Activated naive CD4-positive, alpha-beta T cell treated with anti-CD3 and anti-CD28 coated beads, Interleukin-2, amount 50 U/mL, for 24 hours (primary cell): ENCODE measurements around the gene LARP4.
"Not testable (repeated sequence)": the region's sequence is repeated elsewhere in the genome, so short reads cannot be mapped to it uniquely, and the experiment has no call there.

ENCODE experiments used
- H3K27ac Mint-ChIP-seq: one replicate; pipeline ENCODE4 v1.8.0; 2021; ENCODE audit warnings: mild to moderate bottlenecking, mixed read lengths
- H3K27me3 Mint-ChIP-seq: one replicate; pipeline ENCODE4 v1.8.0; 2021; ENCODE audit warnings: mixed read lengths
- H3K36me3 Mint-ChIP-seq: one replicate; pipeline ENCODE4 v1.8.0; 2021; ENCODE audit warnings: mixed read lengths
- H3K4me1 Mint-ChIP-seq: one replicate; pipeline ENCODE4 v1.8.0; 2021; ENCODE audit warnings: mixed read lengths
- H3K4me3 Mint-ChIP-seq: one replicate; pipeline ENCODE4 v1.8.0; 2021; ENCODE audit warnings: mild to moderate bottlenecking, mixed read lengths
- H3K9me3 Mint-ChIP-seq: one replicate; pipeline ENCODE4 v1.8.0; 2021; ENCODE audit warnings: mixed read lengths

LARP4 gene

DNA sequence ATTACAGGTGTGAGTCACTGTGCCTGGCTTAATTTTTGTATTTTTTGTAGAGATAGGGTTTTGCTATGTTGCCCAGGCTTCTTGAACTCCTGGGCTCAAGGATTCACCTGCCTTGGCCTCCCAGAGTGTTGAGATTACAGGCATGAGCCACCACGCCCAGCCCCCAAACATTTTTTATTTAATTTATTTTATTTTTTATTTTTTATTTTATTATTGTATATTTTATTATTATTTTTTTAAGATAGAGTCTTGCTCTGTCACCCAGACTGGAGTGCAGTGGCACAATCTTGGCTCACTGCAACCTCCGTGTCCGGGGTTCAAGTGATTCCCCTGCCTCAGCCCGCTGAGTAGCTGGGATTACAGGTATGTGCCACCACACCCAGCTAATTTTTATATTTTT is 121.1 kb downstream of the LARP4 start:
- peaks cover 15% of the 10 kb centered on the region for H3K36me3 Mint-ChIP-seq

DNA sequence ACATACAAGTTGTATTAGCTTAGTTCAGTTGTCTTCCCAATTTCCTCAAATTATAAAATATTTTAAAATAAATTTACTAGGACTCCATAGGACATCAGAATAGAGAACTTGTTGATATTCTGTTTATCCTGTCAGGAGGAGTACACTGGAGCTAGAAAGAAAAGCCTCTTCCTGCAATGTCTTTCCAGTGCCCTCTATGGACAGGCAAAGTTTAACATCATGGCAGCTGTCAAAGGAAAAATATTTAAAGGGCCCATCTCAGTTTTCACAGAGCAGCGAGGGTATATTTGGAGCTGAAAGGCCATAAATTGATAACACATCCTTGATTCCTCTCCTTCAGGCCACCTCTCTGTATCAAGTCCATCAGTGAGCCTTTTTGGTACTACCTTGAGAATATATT is 123.1 kb downstream of the LARP4 start:
- peaks cover 70% of the 10 kb centered on the region for H3K4me1 Mint-ChIP-seq

More for the DNA sequence above, 121.1 kb downstream of the LARP4 start:
- H3K4me1 Mint-ChIP-seq = peaks cover 54% of the 10 kb centered on the region
- not testable (repeated sequence) for H3K4me3 Mint-ChIP-seq, H3K27me3 Mint-ChIP-seq, H3K9me3 Mint-ChIP-seq
- peak overlapping the region; percentile 96 for H3K27ac Mint-ChIP-seq

DNA sequence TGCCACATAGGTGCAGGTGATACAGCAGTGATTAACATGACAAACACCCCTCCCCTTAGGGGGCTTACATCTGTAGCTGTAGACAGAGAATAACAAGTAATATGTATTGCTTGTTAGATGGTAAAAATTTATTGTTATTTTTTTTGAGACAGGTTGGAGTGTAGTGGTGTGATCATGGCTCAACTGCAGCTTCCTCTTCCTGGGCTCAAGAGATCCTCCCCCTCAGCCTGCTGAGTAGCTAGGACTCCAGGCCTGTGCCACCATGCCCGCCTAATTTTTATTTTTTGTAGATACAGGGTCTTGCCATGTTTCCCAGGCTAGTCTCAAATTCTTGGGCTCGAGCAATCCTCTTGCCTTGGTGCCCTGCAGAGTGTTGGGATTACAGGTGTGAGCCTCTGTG is 123.9 kb downstream of the LARP4 start:
- no peak overlapping the region for H3K4me3 Mint-ChIP-seq
- H3K36me3 Mint-ChIP-seq = peaks cover 19% of the 10 kb centered on the region
- peak overlapping the region; percentile 37 for H3K27ac Mint-ChIP-seq
- no peaks in the 10 kb centered on the region for H3K9me3 Mint-ChIP-seq
- H3K4me1 Mint-ChIP-seq = peaks cover 79% of the 10 kb centered on the region
- no peaks in the 10 kb centered on the region for H3K27me3 Mint-ChIP-seq

More for the DNA sequence above, 123.1 kb downstream of the LARP4 start:
- Mint-ChIP-seq H3K4me3 (no peak overlapping the region), H3K27me3 (no peaks in the 10 kb centered on the region), H3K27ac (peak overlapping the region; percentile 0), H3K36me3 (peaks cover 16% of the 10 kb centered on the region), H3K9me3 (no peaks in the 10 kb centered on the region)

DNA sequence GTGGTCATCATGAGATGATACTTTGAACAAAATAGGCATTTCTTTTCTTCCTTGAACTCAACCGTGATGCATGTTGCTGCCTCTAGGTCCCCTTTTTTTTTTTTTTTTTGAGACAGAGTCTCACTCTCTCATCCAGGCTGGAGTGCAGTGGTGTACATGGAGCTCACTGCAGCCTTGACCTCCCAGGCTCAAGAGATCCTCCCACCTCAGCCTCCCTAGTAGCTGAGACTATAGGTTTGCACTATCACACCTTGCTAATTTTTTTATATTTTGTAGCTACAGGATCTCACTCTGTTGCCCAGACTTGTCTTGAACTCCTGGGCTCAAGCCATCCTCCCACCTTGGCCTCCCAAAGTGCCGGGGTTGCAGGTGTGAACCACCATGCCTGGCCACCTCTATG is 124.7 kb downstream of the LARP4 start:
- peaks cover 19% of the 10 kb centered on the region for H3K36me3 Mint-ChIP-seq
- no peaks in the 10 kb centered on the region for H3K27me3 Mint-ChIP-seq
- peaks cover 74% of the 10 kb centered on the region for H3K4me1 Mint-ChIP-seq
- H3K27ac Mint-ChIP-seq = peak overlapping the region; percentile 77
- no peaks in the 10 kb centered on the region for H3K9me3 Mint-ChIP-seq
- H3K4me3 Mint-ChIP-seq = peak overlapping the region; percentile 37

DNA sequence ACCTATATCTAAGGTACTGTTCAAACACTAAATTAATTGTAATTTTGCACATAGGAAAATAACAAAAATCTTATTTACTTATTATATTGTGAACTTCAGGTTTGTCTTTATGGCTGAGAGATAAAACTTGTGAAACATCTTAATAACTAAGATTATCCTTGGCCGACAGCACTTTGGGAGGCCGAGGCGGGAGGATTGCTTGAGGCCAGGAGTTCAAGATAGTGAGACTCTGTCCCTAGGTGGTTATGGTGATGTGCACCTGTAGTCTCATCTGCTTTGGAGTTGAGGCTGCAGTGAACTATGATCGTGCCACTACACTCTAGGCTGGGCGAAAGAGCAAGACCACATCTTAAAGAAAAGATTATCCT is 126.7 kb downstream of the LARP4 start:
- Mint-ChIP-seq H3K36me3 (peaks cover 17% of the 10 kb centered on the region), H3K9me3 (no peaks in the 10 kb centered on the region), H3K27ac (no peak overlapping the region), H3K4me1 (peaks cover 60% of the 10 kb centered on the region), H3K27me3 (no peaks in the 10 kb centered on the region), H3K4me3 (no peak overlapping the region)

DNA sequence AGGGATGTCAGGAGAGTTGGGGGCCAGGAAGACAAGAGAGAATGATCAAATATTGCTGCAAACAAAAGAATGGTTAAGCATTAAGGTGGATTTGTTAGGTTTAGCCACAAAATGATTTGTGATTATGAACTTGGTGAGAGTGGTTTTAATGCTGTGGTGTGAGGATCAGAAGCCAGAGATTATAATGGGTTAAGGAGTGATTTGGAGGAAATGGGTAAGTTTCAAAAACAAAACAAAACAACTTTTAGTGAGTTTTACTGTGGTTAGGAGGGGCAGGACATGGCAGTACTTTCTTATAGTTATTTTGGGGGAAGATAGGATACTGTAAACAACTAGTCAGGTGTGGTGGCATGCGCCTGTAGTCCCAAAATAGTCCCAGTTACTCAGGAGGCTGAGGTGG is 128.1 kb downstream of the LARP4 start:
- Mint-ChIP-seq H3K4me3 (peak overlapping the region; percentile 27), H3K36me3 (peaks cover 15% of the 10 kb centered on the region), H3K27ac (peak overlapping the region; percentile 92), H3K9me3 (no peaks in the 10 kb centered on the region), H3K4me1 (peaks cover 52% of the 10 kb centered on the region), H3K27me3 (no peaks in the 10 kb centered on the region)

DNA sequence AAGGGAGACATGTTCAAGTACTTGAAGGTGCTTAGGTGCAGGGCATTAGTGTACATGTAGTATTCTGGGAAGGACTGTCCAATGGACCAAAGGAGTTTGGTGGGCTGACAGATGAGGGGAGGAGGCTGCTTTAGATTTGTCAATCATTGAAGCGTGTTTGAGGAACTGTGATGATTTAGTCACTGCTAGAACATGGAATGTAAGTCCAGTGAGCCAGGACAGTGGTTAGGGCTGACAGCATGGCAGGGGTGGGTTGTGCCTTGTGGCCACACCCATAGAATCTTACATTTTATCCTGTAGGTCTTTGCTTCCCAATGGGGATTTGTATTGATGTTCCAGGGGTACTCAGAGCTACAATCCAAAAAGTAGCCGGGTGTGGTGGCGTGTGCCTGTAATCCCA is 128.7 kb downstream of the LARP4 start:
- Mint-ChIP-seq H3K27ac (peak overlapping the region; percentile 92), H3K36me3 (peaks cover 13% of the 10 kb centered on the region), H3K4me3 (peak overlapping the region; percentile 9), H3K27me3 (no peaks in the 10 kb centered on the region), H3K4me1 (peaks cover 49% of the 10 kb centered on the region), H3K9me3 (no peaks in the 10 kb centered on the region)
